GM10248 (cell line): ENCODE data around the gene FERMT1.

Source experiments
- CTCF ChIA-PET: fragments of 300-600 bp; sonication (Branson Sonifier 250); formaldehyde crosslinking; extraction: SDS; loops from one replicate; lab custom pipeline; 2021; ENCODE audit warnings: antibody characterized with exemption; lab: Yijun Ruan, JAX
- POLR2A ChIA-PET: fragments of 350-650 bp; sonication (Branson Sonifier 250); formaldehyde crosslinking; extraction: SDS; loops from one replicate; lab custom pipeline; 2020; ENCODE audit warnings: antibody characterized with exemption; lab: Yijun Ruan, JAX
- DNase-seq: peaks from one replicate; pipeline ENCODE4 v3.0.0; 2012; ENCODE audit errors: extremely low spot score
- TF ChIP-seq, protein P1 (sequence below): IDR thresholded peaks from 2 replicates; pipeline ENCODE4 v1.5.1; 2012; ENCODE audit warnings: mild to moderate bottlenecking, low read depth; ENCODE audit errors: extremely low read depth, missing control alignments, control extremely low read depth

FERMT1 gene

DNA sequence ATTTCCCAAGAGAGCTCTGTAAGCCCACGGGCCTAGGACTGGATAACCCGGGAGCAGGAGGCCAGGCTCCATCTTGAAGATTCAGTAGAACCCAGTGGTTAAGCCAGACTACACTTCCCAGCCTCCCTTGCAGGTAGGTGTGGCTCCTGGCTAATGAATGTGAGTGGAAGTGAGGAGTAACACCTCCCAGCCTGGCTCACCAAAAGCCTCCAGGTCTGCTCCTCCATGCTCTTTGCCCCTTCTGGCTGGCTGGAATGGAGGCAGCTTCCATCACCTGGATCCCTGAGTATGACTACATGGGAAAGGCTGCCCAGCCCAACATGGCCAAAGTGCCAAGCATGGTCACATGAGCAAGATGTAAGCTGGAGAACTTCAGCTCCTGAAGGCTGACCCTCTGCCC, 78.7 kb downstream of the FERMT1 start:
- ChIA-PET POLR2A (no interaction called here), CTCF (interaction anchor here (1.5 kb wide), 1 partner anchor 515 kb away, joined by 3 read pairs; no protein-coding TSS in a partner anchor)
- no peak for DNase-seq
- TF ChIP-seq, protein P1, sequence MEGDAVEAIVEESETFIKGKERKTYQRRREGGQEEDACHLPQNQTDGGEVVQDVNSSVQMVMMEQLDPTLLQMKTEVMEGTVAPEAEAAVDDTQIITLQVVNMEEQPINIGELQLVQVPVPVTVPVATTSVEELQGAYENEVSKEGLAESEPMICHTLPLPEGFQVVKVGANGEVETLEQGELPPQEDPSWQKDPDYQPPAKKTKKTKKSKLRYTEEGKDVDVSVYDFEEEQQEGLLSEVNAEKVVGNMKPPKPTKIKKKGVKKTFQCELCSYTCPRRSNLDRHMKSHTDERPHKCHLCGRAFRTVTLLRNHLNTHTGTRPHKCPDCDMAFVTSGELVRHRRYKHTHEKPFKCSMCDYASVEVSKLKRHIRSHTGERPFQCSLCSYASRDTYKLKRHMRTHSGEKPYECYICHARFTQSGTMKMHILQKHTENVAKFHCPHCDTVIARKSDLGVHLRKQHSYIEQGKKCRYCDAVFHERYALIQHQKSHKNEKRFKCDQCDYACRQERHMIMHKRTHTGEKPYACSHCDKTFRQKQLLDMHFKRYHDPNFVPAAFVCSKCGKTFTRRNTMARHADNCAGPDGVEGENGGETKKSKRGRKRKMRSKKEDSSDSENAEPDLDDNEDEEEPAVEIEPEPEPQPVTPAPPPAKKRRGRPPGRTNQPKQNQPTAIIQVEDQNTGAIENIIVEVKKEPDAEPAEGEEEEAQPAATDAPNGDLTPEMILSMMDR, result no peak

DNA sequence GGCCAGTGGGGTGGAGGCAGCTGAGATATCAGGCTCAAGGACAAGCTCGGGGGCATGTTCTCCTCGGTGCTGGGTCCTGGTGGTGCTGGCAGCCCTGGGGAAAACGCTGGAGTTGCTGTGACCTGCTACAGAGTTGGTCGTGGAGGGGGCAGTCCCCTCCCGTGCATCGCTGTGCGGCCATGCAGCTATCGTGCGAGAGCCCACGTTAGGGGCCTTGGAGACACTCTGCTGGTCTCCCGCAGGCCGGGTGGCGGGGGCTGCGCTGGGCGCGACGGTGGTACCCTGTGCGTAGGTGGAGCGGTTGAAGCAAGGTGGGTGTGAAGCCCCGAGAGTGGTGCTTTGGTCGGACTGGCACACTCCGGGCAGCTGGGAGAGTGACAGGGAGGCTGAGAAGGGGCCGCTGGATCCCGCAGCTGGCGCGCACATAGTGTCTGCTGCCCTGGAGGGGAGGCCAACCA, 81.0 kb downstream of the FERMT1 start:
- TF ChIP-seq, protein P1, result no peak
- ChIA-PET POLR2A (no interaction called here), CTCF (no interaction called here)
- DNase-seq, result no peak

DNA sequence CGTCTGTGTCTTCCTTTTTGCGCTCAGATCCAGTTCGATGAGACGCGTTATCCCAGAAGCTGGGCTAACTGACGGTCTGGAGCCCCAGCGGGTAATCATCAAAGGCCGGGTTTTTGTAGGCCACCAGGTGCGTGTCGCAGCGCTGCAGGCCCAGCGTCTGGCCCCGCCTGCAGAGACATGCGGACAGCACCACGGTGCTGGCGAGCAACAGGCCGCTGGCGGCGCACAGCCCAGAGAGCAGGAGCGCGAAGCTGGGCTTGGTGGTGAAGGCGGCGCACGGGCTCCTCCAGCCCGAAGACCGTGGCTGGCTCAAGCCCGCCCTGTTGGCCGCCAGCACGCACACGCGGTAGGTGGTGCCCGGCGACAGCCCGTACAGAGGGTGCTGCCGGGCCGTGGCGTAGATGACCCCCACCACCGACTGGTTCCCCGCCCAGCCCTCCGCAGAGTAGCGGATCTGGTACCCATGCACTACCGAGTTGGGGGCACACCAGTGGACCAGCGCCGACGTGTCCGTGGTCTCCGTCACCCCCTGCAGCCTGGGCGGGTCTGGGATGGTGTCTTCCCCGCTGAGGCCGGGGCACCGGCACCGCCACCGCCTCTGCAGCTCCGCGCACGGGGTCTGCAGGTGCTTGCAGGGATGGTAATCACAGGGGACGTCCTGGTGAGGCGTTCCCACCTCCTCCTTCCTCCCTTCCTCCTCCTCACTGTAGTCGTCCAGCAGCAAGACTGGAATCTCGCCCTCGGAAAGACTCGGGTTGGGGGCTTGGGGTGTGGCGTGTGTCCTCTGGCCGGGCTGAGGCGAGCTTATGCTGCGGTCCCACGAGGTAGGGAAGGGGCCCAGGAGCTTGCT, 81.6 kb downstream of the FERMT1 start:
- no peak for DNase-seq
- ChIA-PET POLR2A (no interaction called here), CTCF (no interaction called here)
- TF ChIP-seq, protein P1, result no peak

DNA sequence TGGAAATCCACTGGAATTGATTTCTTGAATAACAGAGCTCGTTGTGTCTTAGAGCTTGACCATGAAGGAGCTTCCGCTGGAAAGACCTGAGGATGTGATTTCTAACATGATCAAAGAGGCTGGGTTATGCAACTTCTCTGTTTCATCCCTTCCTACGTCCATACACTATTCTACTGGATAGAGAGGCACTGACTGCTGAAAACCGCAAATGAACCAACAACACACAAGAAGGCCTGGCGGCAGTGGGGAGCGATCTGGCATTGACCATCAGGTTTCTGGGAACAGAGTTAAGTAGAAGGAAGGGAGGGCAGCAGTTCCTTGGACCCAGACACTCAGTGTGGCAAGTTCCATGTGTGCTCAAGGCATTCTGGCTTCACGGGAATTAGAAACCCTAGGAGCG, 82.3 kb downstream of the FERMT1 start:
- DNase-seq, result no peak
- ChIA-PET POLR2A (no interaction called here), CTCF (interaction anchor here (1.5 kb wide), 1 partner anchor 16 kb away, joined by 4 read pairs; no protein-coding TSS in a partner anchor)
- TF ChIP-seq, protein P1, result no peak

DNA sequence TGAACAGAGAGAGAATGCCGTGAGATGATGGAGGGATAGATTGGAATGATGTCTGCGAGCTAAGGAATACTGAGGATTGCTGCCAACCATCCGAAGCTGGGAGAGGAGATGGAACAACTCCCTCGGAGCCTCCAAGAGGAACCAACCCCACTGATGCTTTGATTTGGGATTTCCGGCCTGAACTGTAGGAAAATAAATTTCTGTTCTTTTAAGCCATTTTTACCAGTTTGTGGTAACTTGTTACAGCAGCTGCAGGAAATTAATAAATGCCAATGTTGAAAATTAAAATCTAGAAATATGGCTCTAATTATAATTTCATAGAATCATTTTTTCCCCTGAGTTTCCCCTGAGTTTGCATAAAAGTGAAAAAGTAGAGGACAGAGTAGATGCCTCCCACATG, 83.1 kb downstream of the FERMT1 start:
- CTCF ChIA-PET, result interaction anchor here (1.5 to 1.6 kb wide), 2 partner anchors 15 to 510 kb away, joined by 4 to 5 read pairs; no protein-coding TSS in a partner anchor

DNA sequence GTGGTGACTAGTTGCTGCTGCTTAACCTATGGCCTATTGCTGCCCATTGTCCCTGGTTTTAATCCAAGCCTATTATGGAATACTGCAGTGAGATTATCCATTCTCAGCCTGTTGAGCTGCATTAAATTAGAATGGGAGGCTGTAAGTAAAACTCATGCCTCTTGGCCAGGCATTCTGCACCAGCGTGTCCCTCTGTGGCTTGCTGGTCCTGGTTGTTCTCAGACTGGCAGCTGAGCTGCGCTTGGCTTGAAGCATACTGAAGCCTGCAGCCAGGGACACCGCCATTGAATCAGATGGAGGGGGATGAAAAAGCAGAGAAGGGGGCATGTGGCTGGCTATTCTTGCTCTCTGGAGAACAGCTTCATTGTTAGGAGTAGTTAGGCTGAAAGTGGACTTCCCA, 84.6 kb downstream of the FERMT1 start:
- CTCF ChIA-PET, result interaction anchor here (1.3 to 1.6 kb wide), 2 partner anchors 21 to 508 kb away, joined by 3 to 5 read pairs; no protein-coding TSS in a partner anchor
- POLR2A ChIA-PET, result no interaction called here
- TF ChIP-seq, protein P1, result no peak

More for the DNA sequence above, 83.1 kb downstream of the FERMT1 start:
- TF ChIP-seq, protein P1, result no peak
- POLR2A ChIA-PET, result no interaction called here
- no peak for DNase-seq

More for the DNA sequence above, 84.6 kb downstream of the FERMT1 start:
- DNase-seq, result no peak
